PC-9 (cell line): Measurements from ENCODE around the gene SYNDIG1. TPM values are rescaled to one million over a fixed set of nuclear protein-coding genes. Genes with fewer than 3 reads are reported as not detected.
"Not testable (repeated sequence)": the region's sequence is repeated elsewhere in the genome, so short reads cannot be mapped to it uniquely, and the experiment has no call there.

Source experiments
- BruUV-seq: library from RNA; stranded (reverse); fragments of 400-500 nt; replicated peaks from 2 replicates; lab custom pipeline; 2021; lab: Mats Ljungman, UMichigan
- CTCF ChIA-PET: fragments of 300-600 bp; sonication (Branson Sonifier 250); formaldehyde crosslinking; loops from one replicate; lab custom pipeline; 2022; ENCODE audit warnings: antibody characterized with exemption; lab: Charles Lee
- POLR2A ChIA-PET: fragments of 300-600 bp; sonication (Branson Sonifier 250); formaldehyde crosslinking; loops from one replicate; lab custom pipeline; 2022; ENCODE audit warnings: antibody characterized with exemption; ENCODE audit not compliant: unreplicated experiment; lab: Charles Lee
- DNase-seq, 2 experiments: peaks; one replicate each; pipeline versions ENCODE4 v3.0.0 to v3.0.0-alpha.2; 2015 to 2022; ENCODE audit warnings: mixed read lengths in 1 of 2
- H2AFZ ChIP-seq: fragments of 200-600 bp; sonication (generic); 2 replicates; pipeline ENCODE4 v1.8.1; 2017; ENCODE audit warnings: antibody characterized with exemption
- H3F3A ChIP-seq: fragments of 200-600 bp; sonication (generic); 2 replicates; pipeline ENCODE4 v1.8.1; 2017; ENCODE audit warnings: antibody characterized with exemption, mild to moderate bottlenecking, low read depth; ENCODE audit not compliant: insufficient read depth
- H3K27ac ChIP-seq: fragments of 200-600 bp; sonication (generic); 2 replicates; pipeline ENCODE4 v1.6.1; 2016; ENCODE audit warnings: mixed run types
- H3K27me3 ChIP-seq: fragments of 200-600 bp; sonication (generic); 2 replicates; pipeline ENCODE4 v1.6.1; 2016; ENCODE audit warnings: low read depth, mixed run types; ENCODE audit not compliant: insufficient read depth
- H3K36me3 ChIP-seq: fragments of 200-600 bp; sonication (generic); 2 replicates; pipeline ENCODE4 v1.6.1; 2016; ENCODE audit warnings: low read depth, mixed run types
- H3K4me1 ChIP-seq: fragments of 200-600 bp; sonication (generic); replicated peaks from 2 replicates; pipeline ENCODE4 v1.6.1; 2016; ENCODE audit warnings: mixed run types; ENCODE audit not compliant: insufficient read depth
- H3K4me2 ChIP-seq: fragments of 200-600 bp; sonication (generic); 2 replicates; pipeline ENCODE4 v1.6.1; 2017; ENCODE audit warnings: mixed run types
- H3K4me3 ChIP-seq: fragments of 200-600 bp; sonication (generic); 2 replicates; pipeline ENCODE4 v1.6.1; 2016; ENCODE audit warnings: mixed run types
- H3K79me2 ChIP-seq: fragments of 200-600 bp; sonication (generic); 2 replicates; pipeline ENCODE4 v1.6.1; 2017; ENCODE audit warnings: low read depth, mixed run types
- H3K9me2 ChIP-seq: fragments of 200-600 bp; sonication (generic); 2 replicates; pipeline ENCODE4 v1.8.1; 2017; ENCODE audit warnings: mild to moderate bottlenecking; ENCODE audit not compliant: insufficient read depth
- H3K9me3 ChIP-seq: fragments of 200-600 bp; sonication (generic); 2 replicates; pipeline ENCODE4 v1.8.1; 2016; ENCODE audit warnings: low read depth; ENCODE audit not compliant: insufficient read depth
- H4K20me1 ChIP-seq: fragments of 200-600 bp; sonication (generic); 2 replicates; pipeline ENCODE4 v1.8.1; 2017; ENCODE audit not compliant: insufficient read depth
- EZH2 ChIP-seq: fragments of 200-600 bp; sonication (generic); IDR thresholded peaks from 2 replicates; pipeline ENCODE4 v1.8.0; 2017; ENCODE audit warnings: antibody characterized with exemption, low read depth
- intact Hi-C: fragments of 100-400 bp; cut with micrococcal nuclease; formaldehyde crosslinking; loops from one replicate; pipeline ENCODE4 v1.10.0; 2022; ENCODE audit not compliant: unreplicated experiment
- total RNA-seq: library from RNA; stranded (reverse); gene quantifications from 2 replicates; pipeline ENCODE4 v1.2.3, GENCODE V29; 2021
- TF ChIP-seq, protein P1 (sequence below): fragments of 200-600 bp; sonication (generic); conservative IDR thresholded peaks from 2 replicates; pipeline ENCODE4 v1.6.1; 2017; ENCODE audit warnings: mixed run types, antibody characterized with exemption, mild to moderate bottlenecking, moderate library complexity

The SYNDIG1 gene
- total RNA-seq, 1 experiment from 2014 or later, result 0.17 TPM

- Histone ChIP-seq H3K4me3 (no peak overlapping the region), H3K27ac (no peak overlapping the region), H3K9me3 (no peaks in the 10 kb centered on the region), H3K79me2 (no peaks in the 10 kb centered on the region), H2AFZ (no peak overlapping the region), H3K27me3 (no peaks in the 10 kb centered on the region), H4K20me1 (no peaks in the 10 kb centered on the region), H3K4me2 (no peak overlapping the region), H3K9me2 (no peaks in the 10 kb centered on the region), H3F3A (no peaks in the 10 kb centered on the region), H3K4me1 (no peaks in the 10 kb centered on the region), H3K36me3 (no peaks in the 10 kb centered on the region)
- DNase-seq, result no peak
- ChIA-PET CTCF (no interaction called here), POLR2A (interaction anchor here (0.6 kb wide), 2 partner anchors 66 to 292 kb away, joined by 3 to 11 read pairs; no protein-coding TSS in a partner anchor)
- intact Hi-C loops, result no loop called here
- BruUV-seq, result no TSS peak
- TF ChIP-seq, protein P1, sequence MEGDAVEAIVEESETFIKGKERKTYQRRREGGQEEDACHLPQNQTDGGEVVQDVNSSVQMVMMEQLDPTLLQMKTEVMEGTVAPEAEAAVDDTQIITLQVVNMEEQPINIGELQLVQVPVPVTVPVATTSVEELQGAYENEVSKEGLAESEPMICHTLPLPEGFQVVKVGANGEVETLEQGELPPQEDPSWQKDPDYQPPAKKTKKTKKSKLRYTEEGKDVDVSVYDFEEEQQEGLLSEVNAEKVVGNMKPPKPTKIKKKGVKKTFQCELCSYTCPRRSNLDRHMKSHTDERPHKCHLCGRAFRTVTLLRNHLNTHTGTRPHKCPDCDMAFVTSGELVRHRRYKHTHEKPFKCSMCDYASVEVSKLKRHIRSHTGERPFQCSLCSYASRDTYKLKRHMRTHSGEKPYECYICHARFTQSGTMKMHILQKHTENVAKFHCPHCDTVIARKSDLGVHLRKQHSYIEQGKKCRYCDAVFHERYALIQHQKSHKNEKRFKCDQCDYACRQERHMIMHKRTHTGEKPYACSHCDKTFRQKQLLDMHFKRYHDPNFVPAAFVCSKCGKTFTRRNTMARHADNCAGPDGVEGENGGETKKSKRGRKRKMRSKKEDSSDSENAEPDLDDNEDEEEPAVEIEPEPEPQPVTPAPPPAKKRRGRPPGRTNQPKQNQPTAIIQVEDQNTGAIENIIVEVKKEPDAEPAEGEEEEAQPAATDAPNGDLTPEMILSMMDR, result no peak
- TF ChIP-seq EZH2, result no peak
Observed at GRCh38 chr20:24507182-24507853, 37.9 kb downstream of the SYNDIG1 start.

DNA sequence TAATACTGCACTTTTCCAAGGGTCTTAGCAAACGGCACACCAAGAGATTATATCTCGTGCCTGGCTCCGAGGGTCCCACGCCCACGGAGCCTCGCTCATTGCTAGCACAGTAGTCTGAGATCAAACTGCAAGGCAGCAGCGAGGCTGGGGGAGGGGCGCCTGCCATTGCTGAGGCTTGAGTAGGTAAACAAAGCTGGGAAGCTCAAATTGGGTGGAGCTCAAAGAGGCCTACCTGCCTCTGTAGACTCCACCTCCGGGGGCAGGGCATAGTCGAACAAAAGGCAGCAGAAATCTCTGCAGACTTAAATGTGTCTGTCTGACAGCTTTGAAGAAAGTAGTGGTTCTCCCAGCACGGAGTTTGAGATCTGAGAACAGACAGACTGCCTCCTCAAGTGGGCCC lies 43.0 kb downstream of the SYNDIG1 start:
- H3K4me2 ChIP-seq, result peak overlapping the region; percentile 53
- H3F3A ChIP-seq, intact Hi-C loops, POLR2A ChIA-PET, H3K79me2 ChIP-seq, H3K36me3 ChIP-seq, H3K9me2 ChIP-seq, H3K4me3 ChIP-seq, H4K20me1 ChIP-seq, H3K9me3 ChIP-seq, CTCF ChIA-PET, H3K27me3 ChIP-seq, BruUV-seq, H3K4me1 ChIP-seq, DNase-seq, H3K27ac ChIP-seq: not testable (repeated sequence)
- H2AFZ ChIP-seq, result peak overlapping the region; percentile 62; the same call in 1 of the 2 replicates

DNA sequence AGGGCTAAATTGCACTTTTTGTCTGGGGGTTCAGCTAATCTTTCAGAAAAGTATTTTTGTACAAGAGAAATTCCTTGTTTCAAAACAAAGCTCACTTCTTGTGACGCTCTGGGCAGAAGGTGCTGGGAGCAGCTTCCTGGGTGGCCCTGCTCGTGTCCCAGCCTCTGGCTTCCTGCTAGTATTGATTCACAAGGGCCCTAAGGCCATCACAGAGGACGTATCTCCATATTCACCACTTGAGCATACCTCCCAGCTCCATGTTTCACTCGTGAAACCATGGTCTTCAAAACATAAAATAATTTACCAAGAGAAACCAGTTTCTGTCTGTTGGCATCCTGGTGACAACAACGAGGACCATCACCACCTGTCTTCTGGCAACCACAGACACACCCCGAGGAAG lies 49.1 kb downstream of the SYNDIG1 start:
- Histone ChIP-seq H3K27ac (no peak overlapping the region), H3K4me3 (no peak overlapping the region), H3F3A (no peaks in the 10 kb centered on the region), H3K9me2 (no peaks in the 10 kb centered on the region), H3K36me3 (no peaks in the 10 kb centered on the region), H4K20me1 (no peaks in the 10 kb centered on the region), H3K79me2 (no peaks in the 10 kb centered on the region), H2AFZ (no peak overlapping the region), H3K4me2 (no peak overlapping the region), H3K27me3 (no peaks in the 10 kb centered on the region), H3K4me1 (no peaks in the 10 kb centered on the region), H3K9me3 (no peaks in the 10 kb centered on the region)
- DNase-seq, result no peak
- CTCF ChIA-PET, result no interaction called here
- POLR2A ChIA-PET, result no interaction called here
- BruUV-seq, result no TSS peak
- TF ChIP-seq EZH2, result no peak
- TF ChIP-seq, protein P1, result no peak
- intact Hi-C loops, result no loop called here

- no peaks in the 10 kb centered on the region for H3F3A ChIP-seq
- no peak overlapping the region for H3K4me3 ChIP-seq
- H3K27me3 ChIP-seq, result no peaks in the 10 kb centered on the region
- no peaks in the 10 kb centered on the region for H3K79me2 ChIP-seq
- no peak for DNase-seq
- no peaks in the 10 kb centered on the region for H3K9me3 ChIP-seq
- BruUV-seq, result no TSS peak
- TF ChIP-seq, protein P1, result no peak
- no peak for TF ChIP-seq EZH2
- no peak overlapping the region for H2AFZ ChIP-seq
- H4K20me1 ChIP-seq, result no peaks in the 10 kb centered on the region
- no peaks in the 10 kb centered on the region for H3K4me1 ChIP-seq
- H3K9me2 ChIP-seq, result no peaks in the 10 kb centered on the region
- POLR2A ChIA-PET, result no interaction called here
- intact Hi-C loops, result no loop called here
- H3K36me3 ChIP-seq, result no peaks in the 10 kb centered on the region
- H3K4me2 ChIP-seq, result no peak overlapping the region
- CTCF ChIA-PET, result interaction anchor here (0.5 kb wide), 1 partner anchor 16 kb away, joined by 20 read pairs; no protein-coding TSS in a partner anchor
- H3K27ac ChIP-seq, result no peak overlapping the region
Observed at GRCh38 chr20:24519476-24519875, 50.0 kb downstream of the SYNDIG1 start.
